PC-9 (cell line): Measurements from ENCODE around the gene GRM7. TPM values are rescaled to one million over a fixed set of nuclear protein-coding genes. Genes with fewer than 3 reads are reported as not detected.

ENCODE experiments used
- BruUV-seq: library from RNA; stranded (reverse); fragments of 400-500 nt; replicated peaks from 2 replicates; lab custom pipeline; 2021; lab: Mats Ljungman, UMichigan
- CTCF ChIA-PET: fragments of 300-600 bp; sonication (Branson Sonifier 250); formaldehyde crosslinking; loops from one replicate; lab custom pipeline; 2022; ENCODE audit warnings: antibody characterized with exemption; lab: Charles Lee
- POLR2A ChIA-PET: fragments of 300-600 bp; sonication (Branson Sonifier 250); formaldehyde crosslinking; loops from one replicate; lab custom pipeline; 2022; ENCODE audit warnings: antibody characterized with exemption; ENCODE audit not compliant: unreplicated experiment; lab: Charles Lee
- DNase-seq, 2 experiments: peaks; one replicate each; pipeline versions ENCODE4 v3.0.0 to v3.0.0-alpha.2; 2015 to 2022; ENCODE audit warnings: mixed read lengths in 1 of 2
- H2AFZ ChIP-seq: fragments of 200-600 bp; sonication (generic); 2 replicates; pipeline ENCODE4 v1.8.1; 2017; ENCODE audit warnings: antibody characterized with exemption
- H3F3A ChIP-seq: fragments of 200-600 bp; sonication (generic); 2 replicates; pipeline ENCODE4 v1.8.1; 2017; ENCODE audit warnings: antibody characterized with exemption, mild to moderate bottlenecking, low read depth; ENCODE audit not compliant: insufficient read depth
- H3K27ac ChIP-seq: fragments of 200-600 bp; sonication (generic); 2 replicates; pipeline ENCODE4 v1.6.1; 2016; ENCODE audit warnings: mixed run types
- H3K27me3 ChIP-seq: fragments of 200-600 bp; sonication (generic); 2 replicates; pipeline ENCODE4 v1.6.1; 2016; ENCODE audit warnings: low read depth, mixed run types; ENCODE audit not compliant: insufficient read depth
- H3K36me3 ChIP-seq: fragments of 200-600 bp; sonication (generic); 2 replicates; pipeline ENCODE4 v1.6.1; 2016; ENCODE audit warnings: low read depth, mixed run types
- H3K4me1 ChIP-seq: fragments of 200-600 bp; sonication (generic); replicated peaks from 2 replicates; pipeline ENCODE4 v1.6.1; 2016; ENCODE audit warnings: mixed run types; ENCODE audit not compliant: insufficient read depth
- H3K4me2 ChIP-seq: fragments of 200-600 bp; sonication (generic); 2 replicates; pipeline ENCODE4 v1.6.1; 2017; ENCODE audit warnings: mixed run types
- H3K4me3 ChIP-seq: fragments of 200-600 bp; sonication (generic); 2 replicates; pipeline ENCODE4 v1.6.1; 2016; ENCODE audit warnings: mixed run types
- H3K79me2 ChIP-seq: fragments of 200-600 bp; sonication (generic); 2 replicates; pipeline ENCODE4 v1.6.1; 2017; ENCODE audit warnings: low read depth, mixed run types
- H3K9me2 ChIP-seq: fragments of 200-600 bp; sonication (generic); 2 replicates; pipeline ENCODE4 v1.8.1; 2017; ENCODE audit warnings: mild to moderate bottlenecking; ENCODE audit not compliant: insufficient read depth
- H3K9me3 ChIP-seq: fragments of 200-600 bp; sonication (generic); 2 replicates; pipeline ENCODE4 v1.8.1; 2016; ENCODE audit warnings: low read depth; ENCODE audit not compliant: insufficient read depth
- H4K20me1 ChIP-seq: fragments of 200-600 bp; sonication (generic); 2 replicates; pipeline ENCODE4 v1.8.1; 2017; ENCODE audit not compliant: insufficient read depth
- EZH2 ChIP-seq: fragments of 200-600 bp; sonication (generic); IDR thresholded peaks from 2 replicates; pipeline ENCODE4 v1.8.0; 2017; ENCODE audit warnings: antibody characterized with exemption, low read depth
- intact Hi-C: fragments of 100-400 bp; cut with micrococcal nuclease; formaldehyde crosslinking; loops from one replicate; pipeline ENCODE4 v1.10.0; 2022; ENCODE audit not compliant: unreplicated experiment
- total RNA-seq: library from RNA; stranded (reverse); gene quantifications from 2 replicates; pipeline ENCODE4 v1.2.3, GENCODE V29; 2021
- TF ChIP-seq, protein P1 (sequence below): fragments of 200-600 bp; sonication (generic); conservative IDR thresholded peaks from 2 replicates; pipeline ENCODE4 v1.6.1; 2017; ENCODE audit warnings: mixed run types, antibody characterized with exemption, mild to moderate bottlenecking, moderate library complexity

The GRM7 gene
- total RNA-seq, 1 experiment from 2014 or later = not detected

DNA sequence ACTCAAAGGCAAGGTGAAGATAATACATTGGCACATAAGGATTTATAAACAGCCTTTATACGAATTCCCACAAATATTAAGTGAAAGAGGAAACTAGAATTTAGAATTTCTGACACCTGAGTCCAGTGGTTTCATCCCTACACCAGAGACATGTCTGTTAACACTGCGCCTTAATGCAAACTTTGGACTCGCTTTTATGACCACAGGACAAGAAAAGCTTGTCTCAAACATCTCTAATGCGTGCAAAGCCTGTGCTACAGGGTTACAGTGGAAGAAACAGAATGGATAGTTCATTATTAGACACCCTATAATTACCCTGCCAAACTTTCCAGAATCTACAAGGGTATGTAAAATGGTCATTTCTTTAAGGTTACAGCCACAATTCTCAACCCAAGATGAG is 802.9 kb downstream of the GRM7 start:
- H3K9me2 ChIP-seq = no peaks in the 10 kb centered on the region
- no peaks in the 10 kb centered on the region for H3F3A ChIP-seq
- H2AFZ ChIP-seq = no peak overlapping the region
- no peak for DNase-seq
- H3K9me3 ChIP-seq = no peaks in the 10 kb centered on the region
- no peaks in the 10 kb centered on the region for H3K79me2 ChIP-seq
- H4K20me1 ChIP-seq = no peaks in the 10 kb centered on the region
- H3K4me3 ChIP-seq = no peak overlapping the region
- no peaks in the 10 kb centered on the region for H3K36me3 ChIP-seq
- H3K27ac ChIP-seq = no peak overlapping the region
- no peaks in the 10 kb centered on the region for H3K27me3 ChIP-seq
- BruUV-seq = no TSS peak
- intact Hi-C loops = no loop called here
- POLR2A ChIA-PET = no interaction called here
- H3K4me2 ChIP-seq = no peak overlapping the region
- TF ChIP-seq EZH2 = no peak
- TF ChIP-seq, protein P1, sequence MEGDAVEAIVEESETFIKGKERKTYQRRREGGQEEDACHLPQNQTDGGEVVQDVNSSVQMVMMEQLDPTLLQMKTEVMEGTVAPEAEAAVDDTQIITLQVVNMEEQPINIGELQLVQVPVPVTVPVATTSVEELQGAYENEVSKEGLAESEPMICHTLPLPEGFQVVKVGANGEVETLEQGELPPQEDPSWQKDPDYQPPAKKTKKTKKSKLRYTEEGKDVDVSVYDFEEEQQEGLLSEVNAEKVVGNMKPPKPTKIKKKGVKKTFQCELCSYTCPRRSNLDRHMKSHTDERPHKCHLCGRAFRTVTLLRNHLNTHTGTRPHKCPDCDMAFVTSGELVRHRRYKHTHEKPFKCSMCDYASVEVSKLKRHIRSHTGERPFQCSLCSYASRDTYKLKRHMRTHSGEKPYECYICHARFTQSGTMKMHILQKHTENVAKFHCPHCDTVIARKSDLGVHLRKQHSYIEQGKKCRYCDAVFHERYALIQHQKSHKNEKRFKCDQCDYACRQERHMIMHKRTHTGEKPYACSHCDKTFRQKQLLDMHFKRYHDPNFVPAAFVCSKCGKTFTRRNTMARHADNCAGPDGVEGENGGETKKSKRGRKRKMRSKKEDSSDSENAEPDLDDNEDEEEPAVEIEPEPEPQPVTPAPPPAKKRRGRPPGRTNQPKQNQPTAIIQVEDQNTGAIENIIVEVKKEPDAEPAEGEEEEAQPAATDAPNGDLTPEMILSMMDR = no peak
- CTCF ChIA-PET = no interaction called here
- H3K4me1 ChIP-seq = no peaks in the 10 kb centered on the region

DNA sequence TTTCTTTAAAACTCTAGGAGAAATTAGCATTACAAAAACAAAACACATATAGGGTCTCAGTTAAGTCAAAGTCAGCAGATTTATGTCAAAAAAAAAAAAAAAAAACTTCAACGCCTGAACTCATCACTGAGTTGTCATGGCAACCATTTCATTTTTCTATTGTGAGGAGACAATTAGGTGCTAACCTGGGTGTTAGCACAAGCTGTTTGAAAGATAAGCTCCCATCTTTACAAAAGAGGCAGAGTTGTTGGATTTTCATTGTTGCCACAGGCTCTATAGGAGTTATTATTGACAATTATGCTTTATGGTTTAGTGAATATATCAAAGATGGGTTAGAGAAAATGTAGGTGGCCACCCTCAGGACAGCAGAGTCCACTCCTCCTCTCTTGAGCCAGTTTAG is 806.9 kb downstream of the GRM7 start:
- no peak overlapping the region for H3K4me2 ChIP-seq
- H3K36me3 ChIP-seq = no peaks in the 10 kb centered on the region
- H3F3A ChIP-seq = no peaks in the 10 kb centered on the region
- no peaks in the 10 kb centered on the region for H4K20me1 ChIP-seq
- H3K9me3 ChIP-seq = no peaks in the 10 kb centered on the region
- TF ChIP-seq, protein P1 = no peak
- no peak for TF ChIP-seq EZH2
- H3K79me2 ChIP-seq = no peaks in the 10 kb centered on the region
- H3K27ac ChIP-seq = no peak overlapping the region
- no peak for DNase-seq
- intact Hi-C loops = no loop called here
- ChIA-PET POLR2A (no interaction called here), CTCF (no interaction called here)
- no peaks in the 10 kb centered on the region for H3K27me3 ChIP-seq
- H3K4me3 ChIP-seq = no peak overlapping the region
- no peaks in the 10 kb centered on the region for H3K9me2 ChIP-seq
- no peak overlapping the region for H2AFZ ChIP-seq
- no TSS peak for BruUV-seq
- H3K4me1 ChIP-seq = no peaks in the 10 kb centered on the region

DNA sequence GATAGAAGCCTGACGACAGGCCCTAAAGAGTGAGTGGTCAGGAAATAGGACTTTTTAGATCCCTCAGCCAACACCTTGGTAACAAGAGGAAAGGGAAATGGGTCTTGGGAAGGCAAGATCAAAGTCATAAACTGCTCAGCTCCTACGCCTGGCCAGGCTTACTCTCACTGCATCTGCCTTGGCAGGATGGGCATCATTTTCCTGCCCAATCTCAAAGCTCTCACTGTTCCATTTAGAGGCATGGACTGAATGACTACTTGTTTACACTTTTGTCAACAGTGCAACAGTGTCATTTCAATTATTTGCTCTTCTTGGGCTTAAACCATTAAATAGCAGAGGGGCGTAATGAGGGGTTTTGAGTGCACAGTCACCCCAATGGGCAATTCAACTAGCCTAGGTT is 808.7 kb downstream of the GRM7 start:
- ChIA-PET POLR2A (no interaction called here), CTCF (no interaction called here)
- H2AFZ ChIP-seq = no peak overlapping the region
- H3K27ac ChIP-seq = no peak overlapping the region
- no peaks in the 10 kb centered on the region for H3K27me3 ChIP-seq
- H3K36me3 ChIP-seq = no peaks in the 10 kb centered on the region
- no peak overlapping the region for H3K4me3 ChIP-seq
- no TSS peak for BruUV-seq
- DNase-seq = no peak
- H3F3A ChIP-seq = no peaks in the 10 kb centered on the region
- H3K9me3 ChIP-seq = no peaks in the 10 kb centered on the region
- no peaks in the 10 kb centered on the region for H3K79me2 ChIP-seq
- no peaks in the 10 kb centered on the region for H4K20me1 ChIP-seq
- TF ChIP-seq, protein P1 = no peak
- no peak for TF ChIP-seq EZH2
- H3K4me1 ChIP-seq = no peaks in the 10 kb centered on the region
- H3K9me2 ChIP-seq = no peaks in the 10 kb centered on the region
- no peak overlapping the region for H3K4me2 ChIP-seq
- intact Hi-C loops = no loop called here
